ENCODE data around the gene SMU1.

SMU1 gene

DNA sequence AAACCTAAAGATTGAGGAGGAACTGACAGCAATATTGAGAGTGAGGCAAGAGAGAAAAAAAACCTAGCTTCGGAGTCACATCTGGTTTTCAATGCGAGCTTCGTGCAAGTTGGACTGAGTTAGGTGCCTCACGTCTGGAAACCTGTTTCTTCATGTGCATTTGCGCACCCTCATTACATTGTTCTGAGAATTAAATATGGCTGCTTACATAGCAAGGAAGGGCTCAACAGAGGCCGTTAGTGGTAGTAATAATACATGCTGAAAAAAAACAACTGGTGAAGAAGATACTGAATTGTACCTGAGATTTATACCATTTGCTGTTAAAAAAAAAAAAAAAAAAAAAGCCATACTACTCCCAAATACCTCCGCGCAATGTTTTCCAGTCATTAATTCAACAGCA is 32.8 kb downstream of the SMU1 start:
- no peak for DNase-seq

DNA sequence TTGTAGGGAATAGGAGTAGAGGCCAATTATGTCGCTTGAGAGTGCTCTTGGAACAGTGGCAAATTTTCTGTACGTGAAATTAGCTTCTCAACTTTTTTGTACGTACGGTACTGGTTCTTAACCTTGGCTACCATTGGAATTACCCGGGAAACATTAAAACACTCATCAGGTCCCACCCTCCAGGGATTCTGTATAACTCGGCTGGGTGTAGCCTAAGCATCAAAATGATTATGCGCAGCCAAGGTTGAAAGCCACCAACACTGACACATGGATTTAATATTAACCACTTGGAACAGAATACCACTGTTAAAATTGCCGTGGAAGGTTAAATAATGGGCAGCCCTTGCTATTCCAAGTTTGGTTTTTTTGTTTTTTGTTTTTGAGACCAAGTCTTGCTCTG is 34.0 kb downstream of the SMU1 start:
- no peak for DNase-seq

DNA sequence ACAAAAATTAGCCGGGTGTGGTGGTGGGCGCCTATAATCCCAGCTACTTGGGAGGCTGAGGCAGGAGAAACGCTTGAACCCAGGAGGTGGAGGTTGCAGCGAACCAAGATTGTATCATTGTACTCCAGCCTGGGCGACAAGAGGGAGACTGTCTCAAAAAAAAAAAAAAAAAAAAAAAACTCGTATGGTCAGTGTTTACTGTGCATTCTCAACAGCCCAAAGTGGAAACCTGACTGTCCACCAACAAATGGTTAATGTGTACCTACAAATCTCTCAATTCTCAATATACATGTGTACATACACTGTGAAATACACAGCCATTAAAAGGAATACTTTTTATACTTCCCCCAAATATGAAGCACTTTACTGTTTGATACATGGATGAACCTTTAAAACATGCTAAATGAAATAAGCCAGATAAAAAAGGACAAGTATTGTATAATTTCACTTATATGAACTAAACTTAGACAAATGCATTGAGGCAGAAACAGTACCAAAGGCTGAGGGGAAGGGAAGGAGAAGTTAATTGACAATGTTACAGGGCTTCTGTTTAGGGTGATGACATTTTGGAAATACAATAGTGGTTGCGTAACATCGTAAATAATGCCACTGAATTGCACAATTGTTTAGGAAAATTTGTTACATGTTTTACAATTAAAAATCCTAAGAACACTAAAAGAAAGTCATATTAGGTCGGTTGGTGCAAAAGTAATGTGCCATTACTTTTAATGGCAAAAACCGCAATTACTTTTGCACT is 34.9 kb downstream of the SMU1 start:
- no peak for DNase-seq

DNA sequence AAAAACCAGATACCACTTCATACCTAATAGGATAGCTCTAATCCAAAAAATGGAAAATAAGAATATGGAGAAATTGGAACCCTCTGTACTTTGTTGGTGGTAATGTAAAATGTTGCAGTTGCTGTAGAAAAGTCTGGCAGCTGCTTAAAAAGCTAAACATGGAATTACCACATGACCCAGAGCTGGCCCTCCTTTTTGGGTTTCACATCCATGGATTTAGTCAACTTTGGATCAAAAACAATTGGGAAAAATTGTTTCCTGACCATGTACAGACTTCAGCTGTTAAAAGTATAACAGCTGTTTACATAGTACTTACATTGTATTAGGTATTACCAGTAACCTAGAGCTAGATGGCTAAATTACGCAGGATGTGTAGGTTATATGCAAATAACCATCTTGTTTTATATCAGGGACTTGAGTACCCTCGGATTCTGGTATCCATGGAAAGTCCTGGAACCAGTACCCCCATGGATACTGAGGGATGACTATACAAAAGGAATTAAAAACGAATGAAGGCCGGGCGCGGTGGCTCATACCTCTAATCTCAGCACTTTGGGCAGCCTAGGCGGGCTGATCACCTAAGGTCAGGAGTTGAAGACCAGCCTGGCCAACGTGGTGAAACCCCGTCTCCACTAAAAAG is 35.6 kb downstream of the SMU1 start:
- no peak for DNase-seq

DNA sequence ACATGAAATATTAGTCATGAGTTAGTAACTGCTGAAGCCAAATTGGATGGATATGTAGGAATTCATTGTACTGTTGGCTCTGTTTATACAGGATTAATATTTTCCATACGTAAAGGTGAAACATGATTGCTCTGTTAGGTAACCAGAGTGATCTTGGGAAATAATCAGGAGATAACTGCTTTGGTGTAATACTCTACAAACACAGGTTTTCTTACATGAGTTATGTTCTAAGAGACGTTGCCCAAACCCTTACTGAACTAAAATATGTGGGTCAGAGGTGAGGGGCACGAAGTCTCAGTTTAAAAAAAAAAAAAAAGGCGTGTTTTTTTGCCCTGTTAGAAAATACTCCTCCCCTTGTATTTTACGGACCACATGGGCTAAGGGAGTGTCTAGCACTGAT is 43.6 kb downstream of the SMU1 start:
- DNase-seq: no peak

DNA sequence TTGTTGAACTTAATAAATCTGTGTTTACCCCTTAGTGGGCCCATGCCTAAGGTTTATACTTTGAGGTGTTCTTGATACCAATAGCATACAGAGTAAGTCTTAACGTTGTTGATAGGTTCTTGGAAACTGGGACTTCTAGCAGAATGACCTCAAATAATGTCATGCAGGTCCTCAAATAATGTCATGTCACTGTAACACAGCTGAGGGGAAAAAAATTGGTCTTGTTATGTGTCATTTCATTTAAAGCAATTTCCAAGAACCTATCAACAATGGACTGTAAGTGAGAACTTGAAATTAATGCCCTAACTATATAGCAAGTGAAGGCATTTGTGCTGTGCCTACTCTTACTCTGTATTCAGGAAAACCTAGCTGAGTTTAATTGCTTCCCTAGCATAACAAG is 44.2 kb downstream of the SMU1 start:
- no peak for DNase-seq

DNA sequence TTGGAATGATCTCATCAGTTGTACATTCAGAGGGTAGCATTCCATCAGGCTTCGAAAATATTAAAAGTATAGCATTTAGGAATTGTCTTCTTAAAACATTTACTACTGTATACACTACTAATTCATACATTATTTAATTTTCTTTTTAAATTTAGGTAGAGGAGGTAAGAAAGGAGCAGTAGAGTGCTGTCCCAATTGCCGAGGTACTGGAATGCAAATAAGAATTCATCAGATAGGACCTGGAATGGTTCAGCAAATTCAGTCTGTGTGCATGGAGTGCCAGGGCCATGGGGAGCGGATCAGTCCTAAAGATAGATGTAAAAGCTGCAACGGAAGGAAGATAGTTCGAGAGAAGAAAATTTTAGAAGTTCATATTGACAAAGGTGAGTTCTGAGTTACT is 46.2 kb downstream of the SMU1 start:
- DNase-seq: no peak

DNA sequence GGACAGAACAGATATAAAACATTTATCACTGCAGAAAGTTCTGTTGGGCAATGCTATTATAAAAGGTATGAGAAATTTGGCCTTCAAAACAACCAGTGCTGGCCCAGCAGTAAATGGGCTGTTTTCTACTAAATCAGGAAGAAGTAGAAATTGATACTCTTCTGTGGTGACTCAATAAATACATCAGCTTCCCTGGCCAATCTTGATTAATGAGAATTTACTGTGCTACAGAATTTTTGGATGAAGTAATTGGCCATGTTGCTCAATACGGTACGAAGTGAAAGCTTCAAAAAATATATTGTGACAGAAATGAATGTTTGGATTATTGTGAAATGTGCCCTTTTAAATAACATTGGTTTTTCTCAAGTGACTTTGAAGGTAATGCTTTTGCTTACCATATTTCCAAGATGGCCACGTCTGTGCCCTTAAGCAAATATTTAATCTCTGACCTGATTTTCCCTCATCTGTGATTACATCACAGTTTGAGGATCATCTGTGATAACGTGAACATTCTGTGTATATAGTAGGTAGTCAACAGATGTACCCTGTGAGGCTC is 47.2 kb downstream of the SMU1 start:
- DNase-seq: no peak

DNA sequence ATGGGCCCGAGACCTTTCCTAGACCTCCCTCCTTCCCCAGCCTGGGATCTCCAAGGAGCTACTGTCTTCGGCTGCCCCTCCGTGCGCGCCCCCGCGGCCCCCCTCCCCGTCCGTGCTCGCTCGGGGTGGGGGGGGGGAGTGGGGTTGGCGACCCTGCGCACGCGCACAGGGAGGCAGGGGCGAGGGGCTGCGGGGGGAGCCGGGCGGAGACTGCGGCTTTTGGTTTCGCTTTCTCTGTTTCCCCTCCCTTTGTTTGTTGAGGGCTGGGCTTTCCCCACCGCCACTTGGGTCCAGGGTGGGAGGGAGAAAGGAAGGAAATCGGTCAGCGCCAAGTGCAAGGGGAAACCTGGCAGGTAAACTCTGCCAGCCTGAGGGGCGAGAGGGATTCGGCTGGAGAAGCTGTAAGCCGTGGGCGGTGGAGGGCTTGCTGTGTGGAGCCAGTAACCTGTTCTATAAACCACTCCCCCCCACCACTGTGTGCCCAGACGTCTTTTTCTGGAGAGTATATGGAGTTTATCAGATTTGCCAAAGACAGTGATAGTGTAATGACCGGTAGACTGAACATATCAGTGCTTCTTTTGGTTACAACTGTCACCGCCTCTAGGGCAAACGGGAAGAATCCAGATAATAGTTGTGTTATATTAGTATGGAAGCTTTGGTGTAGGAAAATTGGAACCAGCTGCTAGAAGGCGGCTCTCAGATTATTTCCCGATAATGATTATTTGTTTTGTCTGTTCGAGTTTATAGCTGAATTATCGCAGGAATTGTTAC is 50.7 kb downstream of the SMU1 start:
- DNase-seq: peak; percentile 59

DNA sequence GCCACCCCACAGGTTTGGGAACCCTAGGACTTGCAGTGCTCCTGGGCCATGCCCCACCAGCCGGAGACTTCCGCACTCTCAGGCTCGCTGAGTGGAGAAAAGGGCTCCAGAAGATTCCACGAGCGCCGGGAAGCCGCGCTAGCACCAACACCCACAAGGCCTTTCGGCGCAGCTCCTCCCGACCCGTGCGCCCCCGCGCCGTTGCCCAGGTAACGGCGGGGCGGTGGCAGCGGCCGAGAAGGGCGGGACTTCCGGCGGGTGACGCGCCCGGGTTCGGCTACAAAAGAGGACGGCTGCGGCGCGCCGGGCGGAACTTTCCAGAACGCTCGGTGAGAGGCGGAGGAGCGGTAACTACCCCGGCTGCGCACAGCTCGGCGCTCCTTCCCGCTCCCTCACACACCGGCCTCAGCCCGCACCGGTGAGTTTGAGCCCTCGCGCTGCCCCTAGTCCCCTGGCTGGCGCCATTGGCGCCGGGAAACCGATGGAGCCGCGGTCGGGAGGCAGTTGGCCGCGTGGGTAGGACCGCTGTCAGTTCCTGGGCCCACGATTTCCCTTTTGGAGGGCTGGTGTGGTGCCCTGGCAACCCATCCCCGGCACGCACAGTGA is 51.4 kb downstream of the SMU1 start, which contains the start of gene DNAJA1:
Gene DNAJA1, plus strand, starts transcription at position 308 of the 606 bp plus-strand sequence. CDS start 1,212 bp downstream, outside the sequence.
- peak; percentile 94 for DNase-seq

DNA sequence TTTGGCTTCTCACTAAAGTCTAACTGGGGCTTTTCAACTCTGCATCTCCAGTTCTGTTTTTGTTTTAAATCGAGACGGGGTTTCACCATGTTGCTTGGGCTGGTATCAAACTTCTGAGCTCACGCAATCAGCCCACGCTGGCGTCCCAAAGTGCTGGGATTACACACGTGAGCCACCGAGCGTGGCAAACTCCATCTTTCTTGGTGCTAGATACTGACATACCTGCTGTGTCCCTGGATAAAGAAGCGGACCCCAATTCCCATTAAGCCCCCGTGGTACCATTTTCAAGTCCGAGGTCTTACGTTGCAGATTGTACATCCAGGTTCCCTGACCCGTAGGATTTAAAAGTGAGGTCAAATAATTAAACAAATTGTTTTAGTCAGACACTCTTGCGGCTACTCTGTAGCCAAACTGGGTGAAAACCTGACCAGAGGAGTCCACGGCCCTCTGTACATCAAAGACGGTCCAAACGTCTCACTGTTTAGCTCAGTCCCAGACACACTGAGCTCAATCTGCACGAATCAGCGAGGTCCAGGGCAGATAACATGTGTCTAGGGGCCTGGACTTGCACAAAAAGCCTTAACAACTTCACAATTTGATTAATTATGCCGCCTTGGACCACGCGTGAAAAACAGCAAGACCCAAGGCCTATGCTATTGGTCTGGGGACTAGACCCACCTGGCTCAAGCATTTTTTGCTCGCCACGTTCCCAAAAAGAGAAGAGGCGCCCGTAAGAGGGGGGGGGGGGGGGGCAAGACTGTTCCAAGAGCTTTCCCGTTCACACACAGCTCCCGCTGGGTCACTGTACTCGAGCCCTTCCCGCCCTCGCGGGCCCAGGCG is 52.1 kb downstream of the SMU1 start:
- DNase-seq: no peak

DNA sequence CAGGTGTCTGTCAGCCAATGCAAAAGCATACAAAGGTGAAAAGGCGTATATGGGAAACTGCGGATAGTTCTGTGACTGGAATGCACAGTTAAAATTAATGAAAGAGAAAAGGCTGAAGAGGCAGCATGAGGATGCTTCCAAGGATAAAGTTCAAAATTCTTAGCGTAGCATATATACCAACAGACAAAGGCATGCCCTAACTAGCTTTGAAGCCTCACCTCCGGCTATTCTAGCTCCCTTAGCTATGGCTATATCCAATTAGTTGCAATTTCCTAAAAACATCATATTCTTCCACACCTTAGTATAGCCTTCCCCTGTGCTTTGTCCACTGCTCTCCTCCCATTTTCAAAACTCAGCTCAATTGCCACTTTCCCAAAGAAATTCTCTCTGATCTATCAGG is 52.8 kb downstream of the SMU1 start:
- DNase-seq: no peak

DNA sequence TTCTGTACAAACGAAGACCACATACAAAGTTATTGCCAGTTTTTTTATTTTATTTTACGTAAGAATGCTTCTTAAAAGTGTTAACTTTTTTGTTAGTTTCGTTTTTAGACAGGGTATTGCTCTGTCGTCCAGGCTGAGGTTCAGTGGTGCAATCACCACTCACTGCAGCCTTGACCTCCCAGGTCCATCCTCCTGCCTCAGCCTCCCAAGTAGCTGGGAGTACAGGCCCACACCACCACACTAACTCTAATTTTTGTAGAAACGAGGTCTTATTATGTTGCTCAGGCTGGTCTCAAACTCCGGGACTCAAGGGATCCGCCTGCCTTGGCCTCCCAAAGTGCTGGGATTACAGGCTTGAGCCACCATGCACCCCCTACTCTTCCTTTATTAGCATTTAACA is 53.7 kb downstream of the SMU1 start:
- DNase-seq: no peak

DNA sequence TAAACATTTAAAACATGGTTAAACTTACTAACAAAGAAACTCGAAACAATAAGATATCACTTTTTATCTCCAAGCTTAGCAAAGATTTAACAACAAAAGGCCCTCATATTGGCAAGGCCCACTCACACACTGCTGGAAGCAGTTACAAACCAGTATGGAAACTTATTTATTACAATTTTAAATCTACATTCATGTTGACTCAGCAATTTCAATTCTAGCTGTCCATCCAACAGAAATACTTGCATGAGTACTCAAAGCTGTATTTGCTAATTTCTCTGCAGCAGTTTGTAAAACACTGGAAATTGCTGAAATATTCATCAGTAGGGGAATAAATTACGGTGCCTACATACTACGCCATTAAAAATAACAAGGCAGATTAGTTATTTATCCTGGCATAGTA is 54.2 kb downstream of the SMU1 start:
- no peak for DNase-seq

DNA sequence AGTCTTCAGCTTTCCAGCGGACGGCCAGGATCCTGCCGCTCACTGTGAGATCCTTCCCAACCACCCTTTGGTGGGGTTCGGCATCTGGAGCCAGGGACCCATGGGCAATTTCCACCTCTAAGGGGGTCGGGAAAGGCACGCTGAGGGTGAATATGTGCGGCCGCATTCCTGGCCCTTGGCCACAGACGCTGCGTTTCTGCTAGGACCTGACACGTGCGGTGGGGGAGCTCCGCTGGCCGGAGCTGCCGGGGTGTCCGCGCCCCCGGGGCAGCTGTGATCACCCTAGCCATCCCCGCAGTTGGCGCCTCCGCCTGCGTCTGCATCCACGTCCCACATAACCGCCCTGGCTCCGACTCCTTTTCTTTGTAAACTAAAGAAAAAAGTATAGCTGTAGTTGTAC is 56.7 kb downstream of the SMU1 start:
- DNase-seq: no peak

DNA sequence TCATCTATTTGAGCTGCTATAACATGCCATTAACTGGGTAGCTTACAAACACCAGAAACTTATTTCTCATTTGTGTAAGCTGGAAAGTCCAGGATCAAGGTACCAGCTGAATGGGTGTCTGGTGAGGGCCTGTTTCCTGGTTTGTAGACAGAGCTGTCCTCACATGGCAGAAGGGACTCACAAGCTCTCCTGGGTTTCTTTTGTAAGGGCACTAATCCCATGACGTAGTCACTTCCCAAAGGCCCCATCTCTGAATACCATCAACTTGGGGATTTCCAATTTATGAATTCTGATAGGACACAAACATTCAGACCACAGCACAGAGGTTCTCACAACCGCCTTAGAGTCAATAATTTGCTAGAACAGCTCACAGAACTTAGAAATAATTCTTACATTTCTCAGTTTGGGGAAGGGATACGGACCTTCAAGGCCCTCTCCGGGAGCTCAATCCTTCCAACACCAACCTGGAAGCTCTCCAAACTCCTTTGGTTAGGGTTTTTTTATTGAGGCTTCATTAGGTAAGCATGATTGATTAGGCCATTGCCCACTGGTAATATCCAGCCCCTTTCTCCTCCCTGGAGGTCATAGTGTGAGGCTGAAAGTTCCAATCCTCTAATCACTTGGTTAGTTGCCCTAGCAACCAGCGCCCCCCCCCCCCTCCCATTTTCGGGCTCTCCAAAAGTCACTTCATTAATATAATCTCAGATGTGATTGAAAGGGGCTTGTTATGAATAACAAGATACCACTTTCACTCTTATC is 59.0 kb downstream of the SMU1 start:
- no peak for DNase-seq

DNA sequence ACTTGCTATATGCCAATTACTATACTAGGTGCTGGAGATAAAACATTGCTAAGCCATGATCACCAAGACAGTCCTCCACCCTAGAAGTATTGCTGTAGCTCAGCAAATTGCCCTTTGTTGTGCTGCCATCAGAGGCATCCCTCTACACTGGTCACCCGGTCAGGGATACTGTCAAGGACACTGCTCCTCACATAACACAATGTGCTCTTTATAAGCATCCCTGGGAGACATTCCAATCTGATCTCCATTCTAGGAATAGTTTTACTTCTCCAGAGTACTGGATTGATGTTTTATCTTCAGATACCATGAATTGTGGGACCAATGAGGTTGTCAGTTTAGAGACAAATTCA is 61.8 kb downstream of the SMU1 start:
- no peak for DNase-seq

DNA sequence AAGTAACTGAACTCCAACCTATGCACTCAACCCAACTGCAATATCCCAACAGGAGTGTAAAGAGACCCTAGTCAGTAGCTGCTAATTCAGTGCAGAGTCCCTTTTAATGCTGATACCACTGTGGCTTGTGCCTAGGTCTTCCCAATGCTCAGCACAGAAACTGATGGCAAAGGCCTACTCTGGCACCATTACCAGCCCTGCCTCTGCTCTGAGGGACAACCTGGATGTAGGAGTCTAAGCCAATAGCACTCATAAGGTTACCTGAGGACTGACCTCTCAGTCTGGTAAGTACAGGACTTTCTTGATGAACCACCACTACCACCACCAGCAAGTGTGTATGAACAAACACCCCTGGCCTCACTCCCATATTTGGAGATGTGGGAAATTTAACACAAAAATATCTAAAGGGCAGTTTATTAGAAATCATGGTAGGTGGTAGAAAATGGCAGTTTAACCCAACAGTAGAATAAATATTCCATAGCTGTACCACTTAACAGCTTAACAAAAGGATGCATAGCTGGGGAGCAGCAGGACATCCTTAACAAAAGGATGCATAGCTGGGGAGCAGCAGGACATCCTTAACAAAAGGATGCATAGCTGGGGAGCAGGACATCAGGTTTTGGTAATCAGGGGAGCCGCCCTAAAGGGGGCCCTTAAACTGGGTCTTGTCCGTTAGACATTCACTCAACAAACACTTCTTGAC is 62.4 kb downstream of the SMU1 start:
- DNase-seq: no peak

DNA sequence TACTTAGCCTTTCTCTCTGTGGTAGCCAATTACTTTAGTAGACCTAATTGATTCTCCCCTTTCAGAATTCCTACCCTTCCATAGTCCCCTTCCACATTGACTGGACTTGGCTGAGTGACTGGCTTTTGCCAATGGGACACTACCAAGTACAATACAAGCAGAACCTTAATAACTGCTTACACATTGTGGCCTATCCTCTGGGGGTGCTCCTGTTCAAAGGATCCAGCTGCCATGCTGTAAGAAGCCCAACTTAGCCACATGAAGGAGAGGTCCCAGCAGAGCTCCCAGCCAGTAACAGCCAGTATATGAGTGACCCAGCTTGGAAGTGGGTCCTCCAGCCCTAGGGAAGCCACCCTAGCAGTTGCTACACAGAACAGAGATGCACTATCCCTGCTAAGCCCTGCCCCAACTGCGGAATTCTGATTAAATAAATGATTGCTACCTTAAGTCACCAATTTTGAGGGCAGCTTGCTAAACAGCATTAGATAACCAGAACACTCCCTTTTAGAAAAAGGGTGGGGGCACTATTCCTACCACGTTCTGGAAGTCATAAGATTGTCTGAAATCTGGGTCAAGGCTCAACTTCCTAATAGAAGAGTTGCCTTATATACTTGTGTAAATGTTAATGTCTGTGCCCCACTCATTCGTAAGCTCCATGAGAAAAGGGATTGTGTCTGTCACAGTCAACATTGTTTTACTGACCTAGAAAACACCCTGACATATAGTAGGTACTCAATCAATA is 64.0 kb downstream of the SMU1 start:
- no peak for DNase-seq

DNA sequence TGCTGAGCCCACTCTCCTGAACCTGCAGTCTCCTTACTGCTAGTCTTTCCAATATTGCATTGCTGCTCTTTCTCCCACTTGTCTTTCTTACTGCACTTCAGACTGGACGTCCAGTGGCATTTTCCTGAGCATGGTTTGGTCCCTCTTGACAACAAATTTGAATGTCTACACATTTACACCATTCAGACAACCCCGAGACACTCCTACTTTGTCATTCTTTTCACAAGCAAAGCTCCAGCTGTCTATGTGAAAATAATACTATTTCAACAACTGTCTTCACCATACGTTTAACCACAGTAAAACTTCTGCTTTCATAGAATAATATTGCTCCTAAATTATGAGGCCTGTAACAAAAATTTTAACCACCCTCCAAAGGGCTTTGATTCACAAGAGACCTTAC is 64.6 kb downstream of the SMU1 start:
- DNase-seq: no peak
